Liver (tissue), 3 donors: ENCODE data around the gene BSX.

Experiments
- CTCF ChIP-seq: fragments of 150-350 bp; IDR thresholded peaks from 2 replicates; pipeline ENCODE4 v1.5.1; 2017; ENCODE audit warnings: improper control_type of control experiment, low read depth, low read length; ENCODE audit not compliant: missing input control
- EGR1 ChIP-seq, 2 donors: IDR thresholded peaks; 2 replicates each; pipeline ENCODE4 v1.6.1; 2016 to 2018; ENCODE audit warnings: antibody characterized with exemption in 2 of 2, low read depth in 2 of 2
- JUND ChIP-seq, 2 donors: IDR thresholded peaks; 2 replicates each; pipeline ENCODE4 v1.6.1; 2016; ENCODE audit warnings: antibody characterized with exemption in 2 of 2
- TF ChIP-seq, protein P1 (sequence below): IDR thresholded peaks from 2 replicates; pipeline ENCODE4 v1.6.1; 2016; ENCODE audit warnings: antibody characterized with exemption
- donor health status: healthy.
- donor health status: healthy.

- TF ChIP-seq CTCF (no peak), JUND (IDR thresholded peaks at IDR 0.05) (no peak), EGR1 (IDR thresholded peaks at IDR 0.05; ENCODE audit: low read depth in 2 of 2) (no peak)
- TF ChIP-seq, protein P1, sequence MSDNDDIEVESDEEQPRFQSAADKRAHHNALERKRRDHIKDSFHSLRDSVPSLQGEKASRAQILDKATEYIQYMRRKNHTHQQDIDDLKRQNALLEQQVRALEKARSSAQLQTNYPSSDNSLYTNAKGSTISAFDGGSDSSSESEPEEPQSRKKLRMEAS: no peak
Observed at GRCh38 chr11:122977470-122978298, 4.0 kb downstream of the BSX start.
